IMR-90 (cell line): ENCODE measurements around the gene NECAB2. TPM values are rescaled to one million over a fixed set of nuclear protein-coding genes. Genes with fewer than 3 reads are reported as not detected.

Experiments
- ATAC-seq: fragments of 200-7000 bp; cut with Tn5 transposase; 2 replicates; pipeline ENCODE4 v1.9.1; 2020; ENCODE audit warnings: low read depth, mild to moderate bottlenecking, moderate library complexity
- BruUV-seq: library from RNA; stranded (reverse); fragments of 400-500 nt; replicated peaks from 2 replicates; lab custom pipeline; 2021; lab: Mats Ljungman, UMichigan
- CTCF ChIA-PET: fragments of 300-600 bp; formaldehyde crosslinking; extraction: SDS; loops from one replicate; lab custom pipeline; 2021; ENCODE audit warnings: antibody characterized with exemption; lab: Yijun Ruan, JAX
- POLR2A ChIA-PET: fragments of 300-600 bp; sonication (Branson Sonifier 250); formaldehyde crosslinking; loops from one replicate; lab custom pipeline; 2022; ENCODE audit warnings: antibody characterized with exemption; ENCODE audit not compliant: unreplicated experiment; lab: Charles Lee
- DNase-seq: peaks from one replicate; pipeline ENCODE4 v3.0.0; 2013
- H2AFZ ChIP-seq: replicated peaks from 2 replicates; pipeline ENCODE3; 2013; ENCODE audit warnings: low read length, mild to moderate bottlenecking; ENCODE audit not compliant: poor library complexity
- H2AK5ac ChIP-seq: 2 replicates; pipeline ENCODE4 v1.6.1; 2013; ENCODE audit warnings: low read depth, low read length, inconsistent platforms
- H2AK9ac ChIP-seq: replicated peaks from 2 replicates; pipeline ENCODE3; 2013; ENCODE audit warnings: mild to moderate bottlenecking, low read depth, low read length, moderate library complexity; ENCODE audit not compliant: poor library complexity
- H2BK120ac ChIP-seq: 2 replicates; pipeline ENCODE4 v1.6.1; 2013; ENCODE audit warnings: low read depth, low read length, inconsistent platforms
- H2BK15ac ChIP-seq: 3 replicates; pipeline ENCODE4 v1.6.1; 2013; ENCODE audit warnings: low read depth, low read length, inconsistent platforms
- H2BK20ac ChIP-seq: 2 replicates; pipeline ENCODE4 v1.6.1; 2013; ENCODE audit warnings: low read depth, mild to moderate bottlenecking, inconsistent platforms, low read length, moderate library complexity
- H2BK5ac ChIP-seq: 2 replicates; pipeline ENCODE4 v1.6.1; 2013; ENCODE audit warnings: mild to moderate bottlenecking, low read depth, low read length, inconsistent platforms; ENCODE audit not compliant: poor library complexity, severe bottlenecking
- H3K14ac ChIP-seq: replicated peaks from 2 replicates; pipeline ENCODE4 v1.6.1; 2013; ENCODE audit warnings: low read depth, low read length, inconsistent platforms
- H3K18ac ChIP-seq: 2 replicates; pipeline ENCODE4 v1.6.1; 2013; ENCODE audit warnings: low read depth, low read length, control low read depth
- H3K23ac ChIP-seq: 2 replicates; pipeline ENCODE4 v1.6.1; 2013; ENCODE audit warnings: low read depth, low read length, inconsistent platforms
- H3K27ac ChIP-seq: 2 replicates; pipeline ENCODE4 v1.5.1; 2013; ENCODE audit warnings: mild to moderate bottlenecking, control low read depth, low read length; ENCODE audit not compliant: insufficient read depth
- H3K27me3 ChIP-seq: 2 replicates; pipeline ENCODE4 v1.6.1; 2013; ENCODE audit warnings: low read length; ENCODE audit not compliant: control insufficient read depth, insufficient read depth
- H3K36me3 ChIP-seq: 2 replicates; pipeline ENCODE4 v1.6.1; 2013; ENCODE audit warnings: low read length, mixed read lengths; ENCODE audit not compliant: control insufficient read depth, insufficient read depth
- H3K4ac ChIP-seq: 2 replicates; pipeline ENCODE4 v1.6.1; 2013; ENCODE audit warnings: low read depth, low read length, inconsistent platforms
- H3K4me1 ChIP-seq: 2 replicates; pipeline ENCODE4 v1.6.1; 2013; ENCODE audit warnings: low read length, mixed read lengths; ENCODE audit not compliant: control insufficient read depth, insufficient read depth
- H3K4me2 ChIP-seq: 2 replicates; pipeline ENCODE4 v1.6.1; 2013; ENCODE audit warnings: low read depth, mild to moderate bottlenecking, control low read depth, low read length, moderate library complexity
- H3K4me3 ChIP-seq: 2 replicates; pipeline ENCODE4 v1.5.1; 2013; ENCODE audit warnings: low read depth, mild to moderate bottlenecking, control low read depth, low read length, moderate library complexity; ENCODE audit not compliant: insufficient read depth
- H3K56ac ChIP-seq: 2 replicates; pipeline ENCODE4 v1.6.1; 2013; ENCODE audit warnings: low read length, inconsistent platforms; ENCODE audit not compliant: insufficient read depth; ENCODE audit errors: extremely low read depth
- H3K79me1 ChIP-seq, 2 experiments: 2 replicates each; pipeline ENCODE4 v1.6.1; 2013; ENCODE audit warnings: low read length in 2 of 2, inconsistent platforms in 1 of 2, low read depth in 1 of 2
- H3K9ac ChIP-seq: 2 replicates; pipeline ENCODE4 v1.6.1; 2013; ENCODE audit warnings: low read depth, low read length, control low read depth
- H3K9me1 ChIP-seq: 2 replicates; pipeline ENCODE4 v1.6.1; 2013; ENCODE audit warnings: low read length, inconsistent platforms; ENCODE audit not compliant: insufficient read depth
- H3K9me3 ChIP-seq: 2 replicates; pipeline ENCODE4 v1.6.1; 2013; ENCODE audit warnings: low read length; ENCODE audit not compliant: control insufficient read depth, insufficient read depth
- H4K20me1 ChIP-seq: 2 replicates; pipeline ENCODE4 v1.6.1; 2013; ENCODE audit warnings: low read length, inconsistent platforms; ENCODE audit not compliant: insufficient read depth
- H4K5ac ChIP-seq: 2 replicates; pipeline ENCODE4 v1.6.1; 2013; ENCODE audit warnings: mild to moderate bottlenecking, low read depth, low read length, control low read depth
- H4K8ac ChIP-seq, 2 experiments: 2 replicates each; pipeline ENCODE4 v1.6.1; 2013; ENCODE audit warnings: low read depth in 2 of 2, low read length in 2 of 2, control low read depth in 1 of 2, inconsistent platforms in 1 of 2
- H4K91ac ChIP-seq: 2 replicates; pipeline ENCODE4 v1.6.1; 2013; ENCODE audit warnings: low read depth, low read length, inconsistent platforms; ENCODE audit not compliant: insufficient read depth
- BHLHE40 ChIP-seq: fragments of 150-350 bp; IDR thresholded peaks from 2 replicates; pipeline ENCODE4 v1.6.1; 2016; ENCODE audit warnings: mild to moderate bottlenecking, low read depth, low read length
- CEBPB ChIP-seq: IDR thresholded peaks from 2 replicates; pipeline ENCODE4 v1.6.1; 2012; ENCODE audit warnings: low read depth, low read length, improper control_type of control experiment
- CHD1 ChIP-seq: IDR thresholded peaks from 2 replicates; pipeline ENCODE4 v1.6.1; 2012; ENCODE audit warnings: low read depth, low read length, improper control_type of control experiment
- CTCF ChIP-seq: conservative IDR thresholded peaks from 2 replicates; pipeline ENCODE4 v1.5.1; 2012; ENCODE audit warnings: mild to moderate bottlenecking, low read depth, low read length, improper control_type of control experiment
- FOS ChIP-seq: fragments of 150-350 bp; IDR thresholded peaks from 2 replicates; pipeline ENCODE4 v1.6.1; 2016; ENCODE audit warnings: low read depth, low read length
- MAFK ChIP-seq: IDR thresholded peaks from 2 replicates; pipeline ENCODE4 v1.6.1; 2012; ENCODE audit warnings: low read depth, low read length, improper control_type of control experiment
- MAZ ChIP-seq: IDR thresholded peaks from 2 replicates; pipeline ENCODE4 v1.6.1; 2012; ENCODE audit warnings: low read depth, mild to moderate bottlenecking, low read length, improper control_type of control experiment, moderate library complexity, borderline replicate concordance
- NFE2L2 ChIP-seq: fragments of 150-350 bp; IDR thresholded peaks from 2 replicates; pipeline ENCODE4 v1.6.1; 2016; ENCODE audit warnings: low read depth, mild to moderate bottlenecking, low read length
- POLR2A ChIP-seq: IDR thresholded peaks from 2 replicates; pipeline ENCODE4 v1.6.1; 2012; ENCODE audit warnings: mild to moderate bottlenecking, low read depth, low read length
- RAD21 ChIP-seq: IDR thresholded peaks from 2 replicates; pipeline ENCODE4 v1.6.1; 2012; ENCODE audit warnings: low read length, improper control_type of control experiment
- RCOR1 ChIP-seq: IDR thresholded peaks from 2 replicates; pipeline ENCODE4 v1.6.1; 2012; ENCODE audit warnings: mild to moderate bottlenecking, low read length, improper control_type of control experiment; ENCODE audit not compliant: insufficient replicate concordance
- RFX5 ChIP-seq: IDR thresholded peaks from 2 replicates; pipeline ENCODE4 v1.8.0; 2012; ENCODE audit warnings: low read depth, mild to moderate bottlenecking, low read length, moderate library complexity
- SMC3 ChIP-seq: fragments of 150-350 bp; IDR thresholded peaks from 2 replicates; pipeline ENCODE4 v1.6.1; 2016; ENCODE audit warnings: low read depth, mild to moderate bottlenecking, antibody characterized with exemption, low read length, moderate library complexity
- WGBS, 2 experiments: methylation state at CpG; one replicate each; pipeline versions ENCODE4 v1.1.5 to v1.1.7; 2013; ENCODE audit warnings: missing lambda C conversion rate in 2 of 2; ENCODE audit not compliant: insufficient read length in 1 of 2; ENCODE audit errors: extremely low coverage in 2 of 2; 5-methylcytosine and 5-hydroxymethylcytosine counted together
- dilution Hi-C: fragments of 300-500 bp; cut with HindIII; formaldehyde crosslinking; loops from one replicate; pipeline ENCODE4 v1.14.3; 2018; ENCODE audit warnings: low sequenced_read_pairs; ENCODE audit not compliant: unreplicated experiment
- in situ Hi-C: fragments of 300-500 bp; cut with MboI; formaldehyde crosslinking; loops from 3 replicates; pipeline ENCODE4 v1.14.3; 2019; ENCODE audit warnings: low sequenced_read_pairs, inconsistent platforms, mixed read lengths
- intact Hi-C: fragments of 100-400 bp; cut with micrococcal nuclease; formaldehyde crosslinking; loops from 2 replicates; pipeline ENCODE4 v1.10.0; 2022
- polyA plus RNA-seq, 3 experiments: library from polyadenylated mRNA; depleted of rRNA; stranded (reverse); fragments of >200 nt; gene quantifications; 2 replicates each; pipeline ENCODE4 v1.2.3, GENCODE V29; 2012; ENCODE audit warnings: low replicate concordance in 1 of 3
- total RNA-seq: library from RNA; depleted of rRNA; stranded (reverse); fragments of >200 nt; gene quantifications from 2 replicates; pipeline ENCODE4 v1.2.3, GENCODE V29; 2012
- TF ChIP-seq, protein P1 (sequence below): fragments of 150-350 bp; IDR thresholded peaks from 2 replicates; pipeline ENCODE4 v1.6.1; 2016; ENCODE audit warnings: low read depth, mild to moderate bottlenecking, low read length, moderate library complexity, borderline replicate concordance

The NECAB2 gene
- total and polyA plus RNA-seq, 2 of the 4 experiments (the other 2 are of a cell fraction), result 0.27 TPM; not detected in 1

GRCh38 chr16:83996481-83997252, 28.6 kb downstream of the NECAB2 start:
- CTCF ChIA-PET, result interaction anchor here (1.3 kb wide), 1 partner anchor 14 kb away, joined by 3 read pairs; no protein-coding TSS in a partner anchor
- Histone ChIP-seq H3K4me1 (peaks cover 7% of the 10 kb centered on the region; the same call in 1 of the 2 replicates), H4K5ac (no peak overlapping the region), H3K4ac (no peak overlapping the region), H4K91ac (no peak overlapping the region), H2BK120ac (no peak overlapping the region), H3K56ac (no peak overlapping the region), H2BK5ac (no peak overlapping the region), H3K23ac (no peak overlapping the region), H3K9me1 (0 out of 2 replicates have a peak, but pooled peaks cover 4% of the 10 kb centered on the region), H2AK5ac (no peak overlapping the region), H3K79me1 (no peaks in the 10 kb centered on the region), H4K8ac (no peak overlapping the region), H3K36me3 (no peaks in the 10 kb centered on the region), H3K9me3 (no peaks in the 10 kb centered on the region), H3K18ac (no peak overlapping the region), H3K14ac (no peak overlapping the region), H2AK9ac (no peak overlapping the region), H3K27ac (no peak overlapping the region), H3K27me3 (peaks cover 6% of the 10 kb centered on the region; the same call in 1 of the 2 replicates), H2AFZ (peak overlapping the region; percentile 86), H2BK15ac (no peak overlapping the region), H3K9ac (no peak overlapping the region), H4K20me1 (no peaks in the 10 kb centered on the region), H3K4me3 (no peak overlapping the region), H3K4me2 (no peak overlapping the region), H2BK20ac (no peak overlapping the region)
- WGBS, 2 experiments, result 86% methylated on average over 5 of the region's 15 CpGs; no CpG with 5 or more reads in 1 of the 2 experiments
- no TSS peak for BruUV-seq
- in situ Hi-C loops (no loop called here), dilution Hi-C loops (no loop called here), intact Hi-C loops (no loop called here)
- no peak for DNase-seq
- no peak for ATAC-seq
- POLR2A ChIA-PET, result no interaction called here
- TF ChIP-seq MAZ (no peak), SMC3 (no peak), FOS (no peak), NFE2L2 (no peak), RCOR1 (no peak), RAD21 (no peak), MAFK (no peak), CEBPB (no peak), RFX5 (no peak), POLR2A (no peak), CTCF (no peak), BHLHE40 (no peak), CHD1 (no peak)
- TF ChIP-seq, protein P1, sequence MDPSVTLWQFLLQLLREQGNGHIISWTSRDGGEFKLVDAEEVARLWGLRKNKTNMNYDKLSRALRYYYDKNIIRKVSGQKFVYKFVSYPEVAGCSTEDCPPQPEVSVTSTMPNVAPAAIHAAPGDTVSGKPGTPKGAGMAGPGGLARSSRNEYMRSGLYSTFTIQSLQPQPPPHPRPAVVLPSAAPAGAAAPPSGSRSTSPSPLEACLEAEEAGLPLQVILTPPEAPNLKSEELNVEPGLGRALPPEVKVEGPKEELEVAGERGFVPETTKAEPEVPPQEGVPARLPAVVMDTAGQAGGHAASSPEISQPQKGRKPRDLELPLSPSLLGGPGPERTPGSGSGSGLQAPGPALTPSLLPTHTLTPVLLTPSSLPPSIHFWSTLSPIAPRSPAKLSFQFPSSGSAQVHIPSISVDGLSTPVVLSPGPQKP, result no peak
